NCI-H1092 treated with DMSO at 0.1 percent for 48 hours (cell line): ENCODE measurements around the gene CDHR4.
"Not testable (repeated sequence)": the region's sequence is repeated elsewhere in the genome, so short reads cannot be mapped to it uniquely, and the experiment has no call there.

ENCODE experiments used
- DNase-seq: peaks from one replicate; lab custom pipeline; 2025; lab: John Stamatoyannopoulos, UW

Gene CDHR4

GRCh38 chr3:49799761-49800160 lies at the start of gene CDHR4:
Gene CDHR4 (minus strand): TSS chr3:49799873. CDS start chr3:49799812, 61 bp downstream.
- no peak for DNase-seq

- no peak for DNase-seq
Observed at GRCh38 chr3:49845694-49846093, 46.0 kb upstream of the CDHR4 start.

- DNase-seq = no peak
Observed at GRCh38 chr3:49844464-49845183, 45.0 kb upstream of the CDHR4 start.

- DNase-seq = no peak
Observed at GRCh38 chr3:49842843-49843517, 43.3 kb upstream of the CDHR4 start.

GRCh38 chr3:49841806-49842205 lies 42.1 kb upstream of the CDHR4 start:
- DNase-seq = no peak

- DNase-seq = no peak
Observed at GRCh38 chr3:49841126-49841696, 41.5 kb upstream of the CDHR4 start.

- no peak for DNase-seq
Observed at GRCh38 chr3:49840388-49840787, 40.7 kb upstream of the CDHR4 start.

- DNase-seq = peak; percentile 57
Observed at GRCh38 chr3:49839193-49839809, 39.6 kb upstream of the CDHR4 start.

- no peak for DNase-seq
Observed at GRCh38 chr3:49831341-49831740, 31.7 kb upstream of the CDHR4 start.

GRCh38 chr3:49826016-49826415 lies 26.3 kb upstream of the CDHR4 start:
- no peak for DNase-seq

GRCh38 chr3:49823131-49823530 lies 23.5 kb upstream of the CDHR4 start:
- DNase-seq = not testable (repeated sequence)

- no peak for DNase-seq
Observed at GRCh38 chr3:49813497-49814174, 14.0 kb upstream of the CDHR4 start, which contains the start of gene UBA7. Gene UBA7 (minus strand): TSS chr3:49813953. CDS start chr3:49813787, 166 bp downstream.

GRCh38 chr3:49812916-49813496 lies 13.3 kb upstream of the CDHR4 start:
- DNase-seq = no peak

GRCh38 chr3:49807431-49808114 lies 7.9 kb upstream of the CDHR4 start:
- DNase-seq = no peak

GRCh38 chr3:49806850-49807249 lies 7.2 kb upstream of the CDHR4 start:
- no peak for DNase-seq

GRCh38 chr3:49805897-49806701 lies 6.4 kb upstream of the CDHR4 start:
- DNase-seq = no peak

GRCh38 chr3:49805367-49805782 lies 5.7 kb upstream of the CDHR4 start:
- no peak for DNase-seq

GRCh38 chr3:49804141-49805041 lies 4.7 kb upstream of the CDHR4 start:
- DNase-seq = no peak

GRCh38 chr3:49803465-49804140 lies 3.9 kb upstream of the CDHR4 start:
- no peak for DNase-seq
